HCEC 1CT (cell line): ENCODE measurements around the gene NCMAP.
"Not testable (repeated sequence)": the region's sequence is repeated elsewhere in the genome, so short reads cannot be mapped to it uniquely, and the experiment has no call there.

ENCODE experiments used
- DNase-seq: peaks from one replicate; pipeline ENCODE4 v3.0.0-alpha.2; 2017

The NCMAP gene

DNA sequence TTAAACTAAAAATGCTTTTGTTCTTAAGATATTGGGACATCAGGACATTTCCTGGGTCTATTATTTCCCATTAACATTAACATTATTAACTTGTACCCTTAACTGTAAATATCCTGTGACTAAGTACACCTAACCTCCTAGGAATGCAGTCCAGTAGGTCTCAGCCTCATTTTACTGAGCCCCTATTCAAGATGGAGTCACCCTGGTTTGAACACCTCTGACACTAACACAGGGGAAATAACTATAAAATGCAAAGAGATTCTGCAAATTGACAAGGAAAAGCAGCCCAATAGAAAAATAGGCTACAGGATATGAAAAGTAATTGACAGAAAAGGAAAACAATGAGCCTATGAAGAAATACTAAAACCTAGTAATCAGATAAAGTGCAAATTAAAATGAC is 11.6 kb upstream of the NCMAP start:
- DNase-seq, result peak; percentile 13

DNA sequence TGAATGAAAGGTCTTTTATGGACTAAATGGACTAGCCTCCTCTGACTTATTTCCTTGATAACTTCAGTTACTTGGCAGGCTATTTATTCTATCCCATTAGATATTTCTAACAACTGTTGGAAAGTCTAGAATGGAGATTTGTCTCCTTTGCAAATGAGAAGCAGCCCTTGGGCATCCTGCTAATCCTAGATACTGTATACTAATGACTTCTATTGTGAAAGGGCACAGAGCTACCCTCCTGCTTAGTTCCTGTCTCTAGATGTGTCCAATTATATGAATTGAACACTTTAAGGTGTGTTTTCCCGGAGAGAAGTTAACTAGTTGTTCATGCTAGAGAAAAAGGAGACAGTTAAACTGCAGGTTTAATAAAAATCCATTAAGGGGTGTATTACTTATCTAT is 10.2 kb upstream of the NCMAP start:
- DNase-seq, result no peak

DNA sequence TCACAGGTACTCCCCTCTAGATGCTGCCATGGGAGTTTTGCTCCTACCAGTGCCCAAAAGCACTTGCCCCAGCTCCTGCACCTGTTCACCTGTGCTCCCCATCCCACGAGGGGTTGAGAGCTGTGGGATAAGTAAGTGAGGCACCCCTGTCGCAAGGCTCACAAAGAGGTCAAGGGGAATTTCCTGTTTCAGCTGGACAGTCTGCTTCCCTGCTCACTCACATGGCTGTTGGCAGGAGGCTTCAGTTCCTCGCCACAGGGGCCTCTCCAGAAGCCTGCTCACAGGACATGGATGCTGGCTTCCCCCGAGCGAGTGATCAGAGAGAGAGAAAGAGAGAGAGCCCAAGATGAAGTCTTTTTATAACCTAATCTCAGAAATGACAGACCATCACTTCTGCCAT is 8.7 kb upstream of the NCMAP start:
- no peak for DNase-seq

DNA sequence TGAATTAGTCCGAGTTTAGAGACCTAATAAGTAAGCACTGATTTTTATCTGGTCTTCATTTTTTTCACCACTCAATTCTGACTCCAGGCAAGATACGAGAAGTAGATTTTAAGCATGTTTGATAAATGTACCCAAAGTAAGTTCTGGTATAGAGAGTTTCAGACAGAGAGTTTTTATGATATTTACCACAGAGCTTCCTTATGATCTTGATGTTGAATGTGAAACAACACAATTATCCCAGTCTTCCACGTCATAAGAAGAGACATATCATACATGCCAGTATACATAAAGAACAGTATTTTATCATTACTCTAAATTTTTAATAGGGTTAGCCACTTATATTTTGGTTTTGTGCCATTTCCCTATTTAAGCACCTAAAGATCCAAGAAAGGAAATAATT is 7.8 kb upstream of the NCMAP start:
- DNase-seq, result no peak

DNA sequence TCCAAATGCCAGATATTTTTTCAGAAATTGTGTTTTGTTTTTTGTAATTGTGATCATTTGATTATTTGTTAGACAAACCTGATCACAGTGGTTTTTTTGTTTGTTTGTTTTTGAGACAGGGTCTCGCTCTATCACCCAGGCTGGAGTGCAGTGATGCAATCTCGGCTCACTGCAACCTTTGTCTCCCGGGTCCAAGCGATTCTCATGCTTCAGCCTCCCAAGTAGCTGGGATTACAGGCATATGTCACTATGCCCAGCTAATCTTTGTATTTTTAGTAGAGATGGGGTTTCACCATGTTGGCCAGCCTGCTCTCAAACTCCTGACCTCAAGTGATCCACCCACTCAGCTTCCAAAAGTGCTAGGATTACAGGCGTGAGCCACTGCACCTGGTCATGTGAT is 6.7 kb upstream of the NCMAP start:
- not testable (repeated sequence) for DNase-seq

DNA sequence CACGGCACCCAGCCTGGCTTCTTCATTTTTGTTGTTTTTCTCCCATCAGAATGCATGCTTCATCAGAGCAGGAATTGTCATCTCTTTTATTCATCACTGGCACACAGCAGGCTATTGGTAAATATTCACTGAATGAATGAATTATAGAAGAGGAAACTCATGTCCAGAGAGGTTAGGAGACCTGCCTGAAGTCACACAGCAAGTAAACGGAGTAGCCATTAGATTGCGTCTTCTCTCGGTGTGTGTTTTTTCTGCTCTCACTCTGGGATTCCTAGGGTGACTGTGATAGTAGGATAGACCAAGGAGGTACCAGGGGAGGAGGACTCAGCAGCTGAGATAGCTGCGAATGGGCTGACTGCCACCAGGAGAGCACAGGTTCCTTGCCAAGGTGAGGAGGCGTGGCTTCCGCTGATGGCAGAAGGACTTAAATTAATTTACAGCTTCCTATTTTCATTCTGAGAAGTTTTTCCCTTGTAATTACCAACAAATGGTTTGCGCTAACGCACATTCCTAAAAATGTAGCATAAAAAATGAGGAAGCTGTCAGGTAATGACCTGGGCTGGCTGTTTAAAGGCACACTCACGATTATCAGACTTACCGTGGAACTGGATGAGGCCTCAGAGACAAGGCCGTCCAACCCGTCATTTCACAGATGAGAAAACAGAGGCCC is 4.5 kb upstream of the NCMAP start:
- DNase-seq, result no peak

DNA sequence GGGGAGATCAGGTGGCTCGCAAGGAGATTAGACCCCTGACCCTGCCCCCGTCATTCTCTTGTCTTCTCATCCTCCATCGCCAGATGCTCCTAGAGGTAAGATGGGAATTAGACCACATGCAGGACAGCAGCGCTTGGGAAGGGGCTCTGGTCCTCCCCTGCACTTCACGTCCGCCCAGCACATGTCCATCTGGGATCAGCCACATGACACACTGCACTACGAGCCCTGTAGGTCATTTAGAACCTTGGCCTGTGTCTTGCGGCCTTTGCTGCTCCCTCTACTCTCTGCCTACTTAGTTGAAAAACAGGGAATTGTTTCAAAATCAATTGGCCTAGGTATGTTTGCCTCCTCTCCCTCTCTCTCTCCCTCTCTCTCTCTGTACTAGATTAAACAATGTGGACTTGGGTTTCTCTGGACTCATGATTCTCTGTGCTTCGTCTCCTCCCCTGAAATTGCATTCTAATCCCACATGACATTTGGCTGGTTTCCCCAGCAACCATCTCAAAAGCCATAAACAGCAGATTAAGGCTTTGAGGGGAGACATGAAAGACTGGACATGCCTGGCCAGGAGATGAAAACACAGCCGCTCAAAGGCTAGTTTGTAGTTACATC is 3.8 kb upstream of the NCMAP start:
- peak; percentile 5 for DNase-seq

DNA sequence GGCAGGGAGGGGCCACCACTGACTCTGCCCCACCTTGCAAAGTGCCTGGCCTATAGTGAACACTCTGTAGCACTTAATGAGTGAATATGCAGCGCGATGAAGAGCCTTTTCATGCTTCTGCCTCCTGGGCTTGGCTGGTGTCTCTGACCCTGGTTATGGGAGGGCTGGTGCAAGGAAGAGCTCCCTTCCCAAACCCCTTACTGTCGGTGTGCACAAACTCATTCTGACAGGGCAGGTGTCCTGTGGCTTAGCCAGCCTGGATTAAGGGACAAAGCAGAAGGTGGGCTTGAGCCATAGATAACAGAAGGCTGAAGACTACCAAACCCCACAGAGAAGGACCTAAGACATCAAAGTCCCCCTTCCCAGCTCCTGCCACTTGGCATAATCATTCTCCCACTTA is 2.0 kb upstream of the NCMAP start:
- DNase-seq, result no peak

DNA sequence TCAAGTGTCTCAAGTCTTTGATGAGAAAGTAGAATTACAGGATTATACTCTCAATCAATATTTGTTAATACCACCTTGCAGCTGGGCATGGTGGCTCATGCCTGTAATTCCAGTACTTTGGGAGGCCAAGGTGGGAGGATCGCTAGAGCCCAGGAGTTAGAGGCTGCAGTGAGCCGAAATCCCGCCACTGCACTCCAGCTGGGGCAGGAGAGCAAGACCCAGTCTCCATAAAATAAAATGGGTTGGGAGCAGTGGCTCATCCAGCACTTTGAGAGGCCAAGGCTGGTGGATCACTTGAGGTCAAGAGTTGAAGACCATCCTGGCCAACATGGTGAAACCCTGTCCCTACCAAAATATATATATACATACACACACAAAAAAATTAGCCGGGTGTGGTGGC is 1.2 kb upstream of the NCMAP start:
- no peak for DNase-seq

DNA sequence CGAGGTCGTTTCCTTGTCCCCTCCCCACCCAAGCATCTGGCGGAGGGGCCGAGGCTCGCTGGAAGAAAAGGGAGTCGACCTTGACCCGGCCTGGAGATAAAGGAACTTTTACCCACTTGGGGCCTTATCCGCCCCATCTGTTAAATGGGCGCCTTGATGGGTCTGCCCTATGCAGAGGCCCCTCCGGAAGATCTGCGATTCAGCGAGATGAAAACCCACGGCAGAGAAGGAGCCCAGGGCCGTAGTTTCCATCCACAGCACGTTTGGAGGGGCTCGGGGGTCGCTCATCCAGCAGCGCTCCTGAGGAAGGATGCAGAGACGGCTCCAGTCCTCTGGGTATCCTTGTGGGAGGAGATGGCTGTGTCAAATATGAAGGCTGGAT is 518 bp downstream of the NCMAP start:
- no peak for DNase-seq

DNA sequence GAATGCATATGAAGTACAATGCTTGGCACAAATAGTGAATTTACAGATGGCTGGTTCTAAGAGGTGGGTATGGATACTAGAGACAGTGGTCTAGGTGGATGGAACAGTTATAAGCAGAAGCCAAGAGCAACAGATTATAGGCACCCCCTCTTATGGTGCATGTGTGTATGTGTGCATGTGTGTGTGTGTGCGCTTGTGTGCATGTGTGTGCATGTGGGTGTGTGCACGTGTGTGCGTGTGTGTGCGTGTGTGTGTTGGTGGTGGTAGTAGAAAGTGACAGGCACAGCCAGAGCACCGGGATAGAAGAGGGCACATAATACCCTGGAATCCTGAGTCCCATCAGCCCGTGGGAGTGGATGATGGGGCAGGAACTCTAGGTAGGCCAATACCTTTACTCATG is 1.3 kb downstream of the NCMAP start:
- DNase-seq, result no peak

DNA sequence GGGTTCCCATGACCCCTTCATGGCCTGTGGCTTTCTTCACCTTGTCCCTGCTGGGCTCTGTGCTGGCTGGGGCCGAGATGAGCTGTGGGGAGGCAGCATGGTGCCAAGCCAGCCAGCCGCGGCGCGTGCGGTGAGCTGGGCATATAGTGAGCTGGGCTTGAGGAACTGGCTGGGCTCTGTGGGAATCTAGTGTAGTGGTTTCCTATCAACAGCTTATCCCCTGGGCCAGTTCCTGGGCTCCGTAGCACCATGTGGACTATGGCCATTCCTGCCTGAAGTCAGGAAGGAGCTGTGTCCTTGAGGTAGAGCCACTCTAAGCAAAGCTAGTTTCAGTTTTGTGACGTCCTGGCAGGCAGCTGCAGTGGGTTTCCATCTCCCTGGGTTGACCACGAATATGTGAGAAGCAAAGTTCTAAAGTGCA is 1.8 kb downstream of the NCMAP start:
- no peak for DNase-seq

DNA sequence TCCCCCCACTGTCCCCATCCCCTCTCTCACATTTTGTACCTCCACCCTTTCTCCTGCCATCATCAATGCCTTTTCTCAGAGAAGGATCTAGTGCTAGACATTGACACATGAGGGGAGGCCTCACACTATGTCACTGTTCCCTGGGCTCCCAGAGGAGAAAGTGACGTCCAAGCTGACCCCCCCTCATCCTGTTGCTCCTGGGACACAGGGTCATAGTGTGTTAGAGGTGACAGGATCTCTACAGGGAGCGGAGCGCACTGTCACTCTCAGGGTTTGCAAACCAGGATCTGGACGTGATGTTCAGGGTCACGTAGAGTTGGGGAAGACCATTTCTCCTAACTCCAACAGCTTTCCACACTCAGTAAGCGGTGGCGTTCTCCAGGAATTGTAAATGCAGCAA is 2.6 kb downstream of the NCMAP start:
- no peak for DNase-seq

DNA sequence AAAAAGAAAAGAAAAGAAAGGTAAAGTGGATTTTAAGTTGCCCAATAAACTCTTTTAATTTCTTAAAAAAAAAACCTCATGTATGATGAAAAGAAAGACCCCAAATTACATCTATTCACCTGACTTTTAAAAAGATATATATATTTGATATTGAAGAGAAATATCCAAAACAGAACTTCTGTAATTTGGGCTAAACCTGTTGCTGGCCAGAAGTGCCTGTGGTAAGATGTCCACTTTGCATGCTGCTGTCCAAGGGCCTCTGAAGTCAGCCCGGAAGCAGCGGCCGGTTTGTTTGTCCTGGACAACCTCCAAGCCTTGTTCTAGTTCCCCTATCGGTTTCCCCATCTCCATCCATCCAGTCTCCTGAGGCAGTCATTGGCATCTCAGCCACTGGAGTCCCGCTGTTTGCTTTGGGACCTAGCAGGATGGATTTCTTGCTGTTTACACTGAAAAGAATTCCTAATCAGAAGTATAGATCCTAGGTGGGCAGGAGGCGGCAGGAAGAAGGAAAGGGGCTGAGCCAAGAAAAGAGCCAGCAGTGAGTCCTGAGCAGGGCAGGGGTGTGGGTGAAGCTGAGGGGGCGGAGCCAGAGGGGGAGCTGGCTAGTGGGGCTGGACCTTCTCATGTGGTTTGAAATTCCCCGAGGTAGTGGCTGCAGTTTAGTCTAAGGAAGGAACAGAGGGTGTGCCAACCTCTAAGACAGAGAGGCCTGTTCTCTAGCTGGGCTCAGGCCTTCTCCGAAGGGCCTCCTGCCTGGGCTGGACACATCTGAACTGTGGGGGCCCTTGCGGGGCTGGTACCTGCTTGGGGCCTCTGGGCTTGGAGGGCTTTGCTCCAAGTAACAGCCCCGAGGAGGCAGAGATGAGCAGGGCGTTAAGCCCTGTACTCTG is 3.3 kb downstream of the NCMAP start:
- peak; percentile 77 for DNase-seq

DNA sequence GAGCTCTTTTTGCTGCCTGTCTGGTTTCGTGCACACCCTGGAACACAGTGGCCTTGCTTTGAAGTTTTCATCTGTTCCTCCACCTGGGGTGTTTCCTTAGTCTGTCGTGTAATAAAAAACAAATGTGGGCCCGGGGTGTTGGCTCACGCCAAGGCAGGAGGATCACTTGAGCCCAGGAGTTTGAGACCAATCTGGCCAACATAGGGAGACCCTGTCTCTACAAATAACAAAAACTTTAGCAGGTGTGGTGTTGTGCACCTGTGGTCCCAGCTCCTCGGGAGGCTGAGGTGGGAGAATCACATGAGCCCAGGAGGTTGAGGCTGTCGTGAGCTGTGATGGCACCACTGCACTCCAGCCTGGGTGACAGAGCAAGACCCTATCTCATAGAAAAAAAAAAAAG is 4.5 kb downstream of the NCMAP start:
- no peak for DNase-seq

DNA sequence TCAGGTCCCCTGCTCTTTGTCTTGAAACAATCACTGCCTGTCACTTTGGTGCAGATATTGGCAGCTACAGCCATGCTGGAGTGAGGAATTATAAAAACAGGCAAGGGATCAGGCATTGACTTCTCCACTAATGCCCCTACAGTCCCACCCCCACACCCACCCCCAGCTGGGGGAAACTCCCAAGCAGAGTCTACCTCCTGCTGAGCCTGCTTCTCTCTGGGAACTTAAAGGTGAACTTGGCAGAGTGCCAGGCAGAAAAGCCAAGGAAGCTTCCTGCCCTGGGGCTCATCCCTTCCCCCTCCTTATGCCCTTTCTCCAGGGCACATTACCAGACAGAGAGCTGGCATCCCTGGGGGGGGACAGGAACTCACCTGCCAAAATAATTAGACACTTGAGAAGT is 6.7 kb downstream of the NCMAP start:
- DNase-seq, result no peak

DNA sequence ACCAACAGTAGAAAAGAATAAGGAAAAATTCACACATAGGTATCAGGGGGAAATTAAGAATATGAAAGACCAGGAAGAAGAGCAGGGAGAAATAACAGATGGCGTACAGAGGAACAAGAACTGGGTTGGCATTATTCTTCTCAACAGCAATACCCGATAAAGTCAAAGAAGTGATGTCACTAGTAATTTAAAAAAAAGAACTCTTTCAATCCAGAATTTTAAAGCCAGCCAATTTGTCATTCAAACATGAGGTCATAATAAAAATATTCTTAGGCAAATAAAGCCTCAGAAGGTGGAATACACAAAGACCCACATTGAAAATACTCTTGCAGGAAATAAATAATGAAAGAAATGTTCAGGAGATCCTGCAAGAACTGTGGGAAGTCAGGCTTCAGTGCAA is 8.8 kb downstream of the NCMAP start:
- DNase-seq, result no peak

DNA sequence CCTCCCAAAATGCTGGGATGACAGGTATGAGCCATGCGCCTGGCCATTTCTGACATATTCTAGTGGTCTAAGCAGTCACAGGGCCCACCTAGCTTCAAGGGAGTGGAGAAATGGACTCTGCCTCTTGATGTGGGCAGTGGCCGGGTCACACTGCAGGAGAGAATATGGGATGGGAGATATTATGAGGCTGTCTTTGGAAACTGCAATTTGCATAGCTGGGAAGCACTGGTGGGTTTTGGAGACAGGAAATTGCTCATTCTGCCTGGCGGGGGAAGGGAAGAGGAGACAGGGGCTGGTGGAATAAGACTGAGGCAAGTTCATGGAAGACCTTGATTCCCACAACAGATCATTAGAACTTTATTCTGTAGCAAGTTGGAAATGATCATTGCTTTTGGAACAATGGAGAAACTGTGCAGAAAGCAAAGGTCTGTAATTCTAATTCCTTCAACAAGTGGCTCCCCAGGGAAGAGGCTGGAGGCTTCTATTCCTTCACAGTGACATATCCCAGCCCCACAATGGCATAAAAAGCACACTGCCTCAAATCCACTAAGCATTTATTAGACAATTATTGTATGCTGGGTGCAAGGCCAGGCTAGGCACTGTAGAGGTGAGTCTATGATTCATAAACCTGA is 10.5 kb downstream of the NCMAP start:
- no peak for DNase-seq

DNA sequence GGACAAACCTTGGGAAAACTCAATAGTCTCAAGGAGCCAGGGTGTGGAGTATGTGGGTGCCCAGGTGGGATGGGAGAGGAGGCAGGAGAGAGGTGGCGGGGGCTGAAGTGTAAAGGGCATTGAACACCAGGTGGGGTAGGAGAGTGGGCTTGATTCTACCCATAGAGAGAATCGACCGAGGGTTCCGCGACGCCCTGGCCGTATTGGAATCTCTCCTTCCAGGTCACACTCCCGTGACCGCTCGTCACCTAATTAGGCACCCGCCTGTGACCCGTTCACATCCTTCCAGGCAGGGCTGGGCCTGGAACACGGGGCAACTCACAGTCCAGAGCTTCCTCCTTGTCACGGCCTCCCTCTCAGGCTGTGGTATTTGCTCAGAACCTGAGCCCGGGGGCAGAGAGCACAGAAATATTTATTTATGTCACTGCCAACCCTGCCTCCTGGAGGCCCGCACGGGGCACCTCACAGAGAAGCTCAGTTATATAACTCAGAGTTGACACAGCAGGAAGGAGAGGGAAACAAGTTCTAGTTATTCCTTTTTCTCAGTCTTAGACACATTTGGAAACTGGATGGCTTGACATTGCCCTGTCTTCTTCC is 12.0 kb downstream of the NCMAP start:
- no peak for DNase-seq

DNA sequence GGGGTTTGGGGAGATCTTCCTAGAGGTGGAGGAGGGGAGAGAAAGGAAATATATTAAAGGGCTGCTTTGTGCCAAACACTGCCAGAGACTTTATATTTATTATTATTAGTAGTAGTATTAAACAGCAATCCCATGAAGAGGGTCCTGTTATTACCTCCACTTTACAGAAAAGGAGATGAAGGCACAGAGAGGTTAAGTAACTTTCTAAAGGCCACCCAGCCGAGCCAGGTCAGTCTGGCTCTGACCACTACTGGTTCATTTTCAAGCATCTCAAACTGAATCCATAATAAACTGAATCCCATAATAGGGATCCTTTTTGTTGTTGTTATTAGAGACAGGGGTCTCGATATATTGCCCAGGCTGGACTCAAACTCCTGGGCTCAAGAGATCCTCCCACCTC is 12.6 kb downstream of the NCMAP start:
- no peak for DNase-seq

DNA sequence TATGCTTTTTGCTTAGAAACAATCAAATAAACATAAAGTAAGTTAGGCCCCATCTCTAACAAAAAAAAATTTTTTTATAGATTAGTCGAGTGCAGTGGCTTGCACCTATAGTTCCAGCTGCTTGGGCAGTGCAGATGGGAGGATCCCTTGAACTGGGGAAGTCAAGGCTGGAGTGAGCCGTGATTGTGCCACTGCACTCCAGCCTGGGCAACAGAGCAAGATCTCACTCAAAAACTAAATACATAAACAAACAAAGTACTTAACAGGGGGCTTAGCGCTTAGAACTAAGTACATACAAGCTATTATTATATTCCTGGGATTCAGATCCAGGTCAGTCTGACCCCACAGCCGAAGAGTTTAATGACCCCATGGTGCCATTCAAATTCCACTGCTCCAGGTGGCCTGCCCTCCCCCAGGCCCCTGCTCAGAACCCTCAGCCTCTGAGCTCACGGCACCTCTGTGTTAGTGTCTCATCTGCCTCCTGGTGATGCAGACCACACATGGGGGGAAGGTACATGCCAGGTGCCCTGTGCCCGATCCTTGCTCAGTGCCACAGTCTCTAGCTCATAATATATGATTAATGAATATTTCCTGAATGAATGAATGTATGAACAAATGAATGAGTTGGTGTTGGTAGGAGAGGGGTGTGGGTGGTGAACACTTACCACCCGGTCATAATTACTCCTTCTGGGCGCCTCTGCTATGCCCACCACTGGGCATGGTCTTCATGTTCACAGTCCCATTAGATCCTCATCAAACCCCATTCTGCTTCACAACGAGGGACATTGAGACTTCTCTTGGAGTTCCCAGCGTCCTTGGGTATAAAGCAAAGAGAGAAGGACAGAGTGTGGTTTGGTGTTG is 14.6 kb downstream of the NCMAP start:
- DNase-seq, result no peak

DNA sequence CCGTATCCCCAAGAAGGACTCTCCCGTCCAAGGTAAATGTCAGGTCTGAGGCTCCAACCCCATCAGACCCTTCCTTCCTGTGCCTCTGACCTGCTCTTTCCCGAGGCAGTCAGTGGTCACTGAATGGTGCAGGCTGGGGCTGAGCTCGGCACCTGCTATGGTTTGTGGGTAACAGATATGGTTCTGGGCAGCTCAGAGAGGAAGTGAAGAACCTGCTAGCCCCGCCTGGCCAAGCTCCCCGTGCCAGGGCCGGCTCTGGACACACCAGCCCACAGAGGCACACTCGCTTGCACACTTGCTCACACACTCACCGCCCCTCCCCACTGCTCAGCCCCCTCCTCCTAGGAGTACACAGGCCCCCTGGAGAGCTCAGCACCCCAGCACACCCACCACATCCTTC is 16.4 kb downstream of the NCMAP start:
- DNase-seq, result no peak
